ENCODE results near the gene SLC17A2.

Gene SLC17A2

DNA sequence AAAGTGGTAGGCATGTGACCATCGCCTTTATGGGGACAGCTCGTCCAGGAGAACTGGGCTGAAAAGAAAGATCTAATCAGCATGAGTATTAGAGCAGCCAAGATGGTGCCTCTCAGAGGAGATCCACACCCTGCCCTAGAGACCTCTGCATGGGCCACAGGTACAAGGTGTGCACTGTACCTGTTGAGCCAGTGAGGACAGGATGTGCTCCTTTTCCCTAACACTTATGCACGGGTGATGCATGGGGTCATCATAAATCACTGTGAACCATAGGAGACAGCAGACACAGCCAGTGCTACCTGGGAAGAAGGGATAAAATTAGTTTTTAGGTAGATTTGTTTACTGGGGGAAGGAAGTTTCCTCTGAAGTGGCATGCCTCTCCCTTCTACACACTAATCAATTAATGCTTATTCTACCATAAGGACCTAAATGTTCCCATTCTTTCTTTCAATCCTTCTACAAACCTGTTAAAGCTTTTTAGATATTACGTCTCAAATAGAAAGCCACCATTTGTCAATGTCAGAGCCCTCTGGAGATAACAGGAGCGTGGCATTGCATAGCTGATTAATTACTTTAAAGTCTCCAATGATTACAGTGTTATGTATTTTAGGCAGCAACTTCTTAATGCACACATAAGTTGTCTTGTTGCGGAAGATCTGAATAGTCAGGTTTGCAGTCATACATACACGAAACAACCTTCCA is 13.6 kb downstream of the SLC17A2 start:
- no peak for DNase-seq

- no peak for DNase-seq
Measured at GRCh38 chr6:25916330-25916729, 14.2 kb downstream of the SLC17A2 start.

DNA sequence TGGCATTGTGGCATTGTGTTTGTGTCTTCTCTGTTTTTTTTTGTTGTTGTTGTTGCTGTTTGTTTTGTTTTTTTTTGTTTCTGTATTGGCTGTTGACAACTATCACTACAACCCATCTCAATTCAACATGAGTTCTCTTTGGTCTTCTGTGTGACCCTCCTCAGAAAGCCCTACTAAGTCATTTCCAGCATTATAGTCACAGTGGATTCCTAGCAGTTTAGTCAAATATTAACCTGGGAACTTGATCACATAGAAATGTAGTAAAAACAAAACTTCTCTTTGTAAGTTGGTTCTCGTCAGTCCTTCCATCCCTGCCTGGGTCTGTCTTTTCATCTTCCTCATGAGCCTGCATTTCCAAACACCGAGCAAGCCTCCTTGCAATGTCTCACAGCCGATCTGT is 16.8 kb downstream of the SLC17A2 start:
- DNase-seq: no peak

- no peak for DNase-seq
Measured at GRCh38 chr6:25911351-25911750, 19.1 kb downstream of the SLC17A2 start.

DNA sequence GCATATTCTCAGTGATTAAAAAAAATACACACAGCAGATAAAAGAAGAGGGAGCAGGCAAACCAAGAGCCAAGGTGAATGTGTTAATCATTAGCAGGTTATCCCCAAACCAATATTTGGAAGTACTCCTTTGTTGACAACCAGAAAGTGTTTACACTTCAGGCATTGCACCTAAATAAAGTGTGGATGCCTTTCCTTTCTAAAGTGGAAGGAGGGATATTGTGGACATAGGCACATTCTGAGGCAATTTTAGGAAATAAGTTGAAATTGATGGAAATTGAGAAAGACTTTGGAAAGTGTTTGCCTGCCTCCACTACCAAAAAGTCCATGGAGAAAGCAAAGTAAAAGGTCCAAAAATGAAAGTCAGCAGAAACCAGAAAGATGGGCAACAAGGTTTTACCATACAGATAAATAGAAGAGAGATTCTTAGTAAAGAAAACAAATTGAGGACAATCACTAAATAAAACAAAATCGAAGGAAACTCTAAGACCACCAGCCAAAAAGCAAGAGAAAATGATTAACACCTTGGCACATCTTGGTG is 22.9 kb downstream of the SLC17A2 start:
- no peak for DNase-seq

DNA sequence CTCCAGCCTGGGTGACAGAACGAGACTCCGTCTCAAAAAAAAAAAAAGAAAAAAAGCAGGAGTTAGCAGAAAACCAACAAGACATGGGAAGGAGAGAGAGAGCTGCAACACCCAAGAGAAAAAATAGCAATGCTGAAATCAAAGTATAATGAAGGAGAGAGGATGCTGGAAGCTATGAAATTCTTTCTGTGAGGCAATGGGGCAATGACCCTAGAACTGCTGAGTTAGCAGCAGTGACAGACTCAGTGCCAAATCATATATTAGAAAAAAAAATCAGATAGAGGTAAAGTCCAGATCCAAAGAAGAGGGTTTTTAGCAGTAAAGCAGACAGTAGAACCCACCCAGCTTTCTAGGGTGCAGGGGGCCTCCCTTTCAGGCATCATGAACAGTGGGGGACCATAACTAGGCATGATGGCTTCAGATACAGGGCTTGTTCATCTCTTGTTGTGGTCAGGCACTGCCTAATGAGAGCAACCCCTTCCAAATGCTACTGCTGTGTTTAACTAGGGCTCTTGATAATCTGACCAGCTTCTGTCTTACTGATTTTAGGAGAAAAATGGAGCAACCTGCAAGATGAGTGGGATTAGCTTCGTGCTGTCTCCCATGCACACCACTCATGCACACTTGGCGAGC is 26.9 kb downstream of the SLC17A2 start:
- DNase-seq: no peak

- DNase-seq: no peak
Measured at GRCh38 chr6:25902071-25902470, 28.4 kb downstream of the SLC17A2 start.

- no peak for DNase-seq
Measured at GRCh38 chr6:25900843-25901242, 29.6 kb downstream of the SLC17A2 start.

GRCh38 chr6:25899580-25900408 is 30.7 kb downstream of the SLC17A2 start:
- DNase-seq: no peak

DNA sequence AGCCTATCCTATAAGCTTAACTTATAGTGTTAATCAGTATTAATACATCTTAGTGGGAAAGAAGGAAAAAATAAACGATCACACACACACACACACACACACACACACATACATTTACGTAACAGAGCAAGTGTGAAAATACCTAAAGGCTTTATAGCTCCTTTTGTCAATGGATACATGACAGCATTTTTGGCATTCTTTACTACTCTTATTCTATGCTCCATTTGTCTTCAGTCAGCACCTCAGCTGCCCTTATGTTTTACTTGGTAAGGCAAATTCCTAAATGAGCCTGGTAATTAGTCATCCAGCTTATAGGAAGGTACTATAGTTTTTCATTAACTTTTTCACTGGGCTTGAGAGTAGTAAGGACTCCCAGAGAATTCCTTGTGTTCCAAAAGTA is 31.4 kb downstream of the SLC17A2 start:
- DNase-seq: no peak

- no peak for DNase-seq
Measured at GRCh38 chr6:25898289-25898977, 32.1 kb downstream of the SLC17A2 start.

DNA sequence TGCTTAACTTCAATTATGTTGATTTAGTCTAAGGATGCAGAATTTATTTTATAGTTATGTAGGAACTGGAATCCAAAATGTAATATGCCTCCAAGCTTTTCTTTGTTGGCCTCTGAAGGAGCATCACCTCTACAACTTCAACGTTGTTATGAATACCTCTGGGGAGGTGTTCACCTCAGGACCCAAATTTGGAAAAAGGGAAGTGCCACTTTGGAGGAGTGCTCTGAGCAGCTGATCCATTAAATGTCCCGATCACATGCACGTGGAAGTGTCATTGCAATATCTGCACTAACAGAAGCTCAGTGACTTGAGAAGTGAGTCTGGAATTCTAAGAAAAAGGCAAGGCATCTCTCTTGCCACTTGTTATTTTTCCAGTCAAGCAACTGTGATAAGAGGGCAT is 34.2 kb downstream of the SLC17A2 start:
- DNase-seq: no peak

DNA sequence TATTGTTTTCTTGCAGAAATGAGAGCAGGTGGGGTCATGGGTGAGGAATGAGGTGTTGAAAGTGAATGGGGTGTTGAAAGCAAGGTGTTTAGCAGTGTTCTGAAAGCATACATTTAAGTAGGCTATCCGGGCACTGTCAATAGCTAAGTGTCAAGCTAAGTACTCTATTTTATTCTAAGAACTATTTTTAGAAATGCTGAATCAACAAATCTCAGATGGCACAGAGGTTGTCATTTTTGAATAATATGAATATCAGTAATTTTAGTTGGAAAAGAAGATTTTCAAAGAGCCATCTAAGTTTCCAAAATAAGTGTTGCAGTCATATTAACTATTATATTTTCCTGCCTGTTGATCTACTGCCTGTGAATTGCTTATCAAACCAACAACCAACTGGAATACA is 34.7 kb downstream of the SLC17A2 start:
- DNase-seq: no peak

DNA sequence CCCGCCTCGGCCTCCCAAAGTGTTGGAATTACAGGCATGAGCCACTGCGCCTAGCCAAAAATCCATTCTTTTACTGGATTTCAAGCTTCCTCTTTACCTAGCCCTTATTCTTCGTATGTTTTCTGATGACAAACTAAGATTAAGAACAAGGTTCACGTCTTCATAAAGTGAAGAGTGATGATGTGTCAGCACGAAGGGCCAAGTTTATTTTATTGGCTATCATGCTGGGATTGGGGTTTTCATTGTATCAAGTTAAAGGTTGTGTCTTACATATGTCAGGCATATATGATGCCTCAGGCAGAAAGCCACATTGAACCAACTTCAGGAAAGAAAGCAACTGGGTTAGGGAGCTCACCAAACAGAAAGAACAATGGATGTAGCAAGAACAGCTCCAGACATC is 36.7 kb downstream of the SLC17A2 start:
- DNase-seq: no peak

- DNase-seq: no peak
Measured at GRCh38 chr6:25892877-25893276, 37.6 kb downstream of the SLC17A2 start.

- no peak for DNase-seq
Measured at GRCh38 chr6:25889877-25890853, 40.3 kb downstream of the SLC17A2 start.

DNA sequence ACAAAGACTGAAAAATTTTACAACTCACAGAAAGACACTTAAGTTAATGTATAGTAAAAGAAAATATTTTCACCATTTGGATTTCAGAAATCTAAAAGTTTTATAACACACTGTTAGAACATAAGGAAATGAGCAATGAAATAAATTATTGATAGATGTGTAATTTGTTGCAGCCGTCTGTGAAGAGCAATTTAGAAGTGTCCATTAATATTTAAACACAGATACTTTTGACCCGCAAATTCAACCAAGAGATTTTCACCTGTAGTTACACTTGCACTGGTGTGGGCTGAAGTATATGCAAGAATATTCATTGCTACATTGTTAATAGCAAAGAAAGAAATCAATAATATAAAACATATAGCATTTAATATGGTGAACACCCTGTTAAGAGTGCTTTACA is 41.9 kb downstream of the SLC17A2 start:
- no peak for DNase-seq

GRCh38 chr6:25886066-25886465 is 44.4 kb downstream of the SLC17A2 start:
- no peak for DNase-seq

DNA sequence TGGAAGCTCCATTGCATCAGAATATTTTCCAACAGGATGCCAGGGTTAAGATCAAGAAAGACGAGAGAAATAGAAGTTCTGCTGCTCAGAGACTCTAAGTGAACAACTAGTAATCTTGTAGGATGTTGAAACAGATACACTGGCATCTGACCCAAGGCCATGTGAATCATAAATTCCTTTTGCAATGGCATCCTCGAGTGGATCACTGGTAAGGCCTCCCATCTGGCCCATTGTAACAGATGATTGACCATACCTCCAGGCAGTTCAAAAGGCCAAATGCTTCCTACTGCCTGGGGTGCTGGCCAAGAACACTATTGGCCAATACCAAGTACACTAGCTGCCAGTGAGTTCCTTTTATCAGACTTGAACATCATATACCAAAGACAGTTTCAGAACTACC is 46.5 kb downstream of the SLC17A2 start:
- no peak for DNase-seq

GRCh38 chr6:25883536-25883935 is 47.0 kb downstream of the SLC17A2 start:
- DNase-seq: no peak

GRCh38 chr6:25882051-25882496 is 48.4 kb downstream of the SLC17A2 start:
- no peak for DNase-seq

GRCh38 chr6:25880601-25881000 is 49.9 kb downstream of the SLC17A2 start:
- DNase-seq: no peak
